CD14-positive monocyte (primary cell): ENCODE measurements around the gene FKBP15. TPM values are rescaled to one million over a fixed set of nuclear protein-coding genes. Genes with fewer than 3 reads are reported as not detected.

Source experiments
- DNase-seq, 3 donors: peaks; one replicate each; pipeline ENCODE4 v3.0.0-alpha.2; 2011 to 2022
- H2AFZ ChIP-seq: 2 replicates; pipeline ENCODE4 v1.6.0; 2012; ENCODE audit warnings: mild to moderate bottlenecking, low read depth, low read length, inconsistent platforms; ENCODE audit not compliant: insufficient read depth, poor library complexity, severe bottlenecking
- H3K27ac ChIP-seq, 2 donors: 1 replicate in 1 of 2; 2 replicates in 1 of 2; pipeline ENCODE4 v1.5.1; 2012 to 2013; ENCODE audit warnings: low read length in 2 of 2, control low read depth in 1 of 2, inconsistent platforms in 1 of 2, low read depth in 1 of 2, mild to moderate bottlenecking in 1 of 2
- H3K27me3 ChIP-seq, 2 donors: one replicate each; pipeline versions ENCODE4 v1.6.0 to v1.6.1; 2011 to 2013; ENCODE audit warnings: low read length in 2 of 2; ENCODE audit not compliant: control insufficient read depth in 2 of 2, insufficient read depth in 2 of 2
- H3K36me3 ChIP-seq, 2 donors: replicated peaks in 1 of 2; 1 replicate in 1 of 2; 2 replicates in 1 of 2; pipeline versions ENCODE4 v1.5.1 to v1.6.1; 2012 to 2013; ENCODE audit warnings: low read length in 2 of 2, control low read depth in 1 of 2, inconsistent platforms in 1 of 2, mild to moderate bottlenecking in 1 of 2; ENCODE audit not compliant: insufficient read depth in 2 of 2, control insufficient read depth in 1 of 2
- H3K4me1 ChIP-seq, 2 donors: 1 replicate in 1 of 2; 2 replicates in 1 of 2; pipeline versions ENCODE4 v1.5.1 to v1.6.1; 2012 to 2013; ENCODE audit warnings: low read length in 2 of 2, control low read depth in 1 of 2, inconsistent platforms in 1 of 2, mild to moderate bottlenecking in 1 of 2, moderate library complexity in 1 of 2; ENCODE audit not compliant: insufficient read depth in 2 of 2, control insufficient read depth in 1 of 2
- H3K4me2 ChIP-seq: replicated peaks from 2 replicates; pipeline ENCODE3; 2012; ENCODE audit warnings: low read length, moderate library complexity, mild to moderate bottlenecking; ENCODE audit not compliant: poor library complexity, severe bottlenecking; ENCODE audit errors: extremely low read depth
- H3K4me3 ChIP-seq, 3 experiments: fragments of 200-600 bp in 1 of 3; sonication (generic) in 1 of 3; replicated peaks in 1 of 3; 1 replicate in 2 of 3; 2 replicates in 1 of 3; pipeline ENCODE4 v1.5.1; 2011 to 2013; ENCODE audit warnings: low read length in 3 of 3, mild to moderate bottlenecking in 3 of 3, control low read depth in 2 of 3, low read depth in 2 of 3, inconsistent platforms in 1 of 3, moderate library complexity in 1 of 3
- H3K79me2 ChIP-seq: 2 replicates; pipeline ENCODE4 v1.6.0; 2012; ENCODE audit warnings: mild to moderate bottlenecking, control low read depth, inconsistent platforms, low read length, moderate library complexity; ENCODE audit not compliant: insufficient read depth
- H3K9ac ChIP-seq: 2 replicates; pipeline ENCODE4 v1.6.0; 2017; ENCODE audit warnings: low read length, mild to moderate bottlenecking; ENCODE audit not compliant: insufficient read depth, poor library complexity, severe bottlenecking
- H3K9me3 ChIP-seq, 2 donors: replicated peaks in 1 of 2; 1 replicate in 1 of 2; 2 replicates in 1 of 2; pipeline versions ENCODE4 v1.5.1 to v1.6.1; 2012 to 2013; ENCODE audit warnings: low read length in 2 of 2, control low read depth in 1 of 2; ENCODE audit not compliant: control insufficient read depth in 1 of 2, insufficient read depth in 1 of 2
- H4K20me1 ChIP-seq: 2 replicates; pipeline ENCODE4 v1.6.0; 2012; ENCODE audit warnings: mild to moderate bottlenecking, low read length, control low read depth, moderate library complexity; ENCODE audit not compliant: insufficient read depth
- H3K27ac Mint-ChIP-seq, 7 donors: one replicate each; pipeline ENCODE4 v1.8.0; 2020; ENCODE audit warnings: mild to moderate bottlenecking in 7 of 7, mixed read lengths in 7 of 7, moderate library complexity in 6 of 7, inconsistent platforms in 2 of 7
- H3K27me3 Mint-ChIP-seq, 3 donors: one replicate each; pipeline ENCODE4 v1.8.0; 2021 to 2022; ENCODE audit warnings: low read depth in 3 of 3, mild to moderate bottlenecking in 3 of 3, mixed read lengths in 3 of 3, moderate library complexity in 3 of 3, inconsistent platforms in 1 of 3
- H3K36me3 Mint-ChIP-seq, 2 donors: one replicate each; pipeline ENCODE4 v1.8.0; 2020; ENCODE audit warnings: mixed read lengths in 2 of 2, inconsistent platforms in 1 of 2, mild to moderate bottlenecking in 1 of 2
- H3K4me1 Mint-ChIP-seq: one replicate; pipeline ENCODE4 v1.8.0; 2020; ENCODE audit warnings: mild to moderate bottlenecking, mixed read lengths
- H3K4me3 Mint-ChIP-seq, 2 donors: one replicate each; pipeline ENCODE4 v1.8.0; 2020; ENCODE audit warnings: mild to moderate bottlenecking in 2 of 2, mixed read lengths in 2 of 2, moderate library complexity in 1 of 2
- H3K9me3 Mint-ChIP-seq, 7 donors: one replicate each; pipeline ENCODE4 v1.8.0; 2020 to 2022; ENCODE audit warnings: mixed read lengths in 7 of 7, mild to moderate bottlenecking in 6 of 7, moderate library complexity in 6 of 7, inconsistent platforms in 2 of 7
- WGBS: methylation state at CpG from one replicate; pipeline ENCODE4 v1.1.5; 2013; ENCODE audit warnings: missing lambda C conversion rate; ENCODE audit not compliant: insufficient coverage; 5-methylcytosine and 5-hydroxymethylcytosine counted together
- intact Hi-C, 2 donors: fragments of 100-400 bp; cut with micrococcal nuclease; formaldehyde crosslinking; loops; one replicate each; pipeline versions ENCODE4 v1.15.0 to v1.15.1; 2023
- polyA plus RNA-seq, 3 donors: library from polyadenylated mRNA; depleted of rRNA in 1 of 3; unstranded in 2 of 3; stranded (reverse) in 1 of 3; fragments of 300-500 nt in 2 of 3; fragments of >200 nt in 1 of 3; fragmentation: Illumina TruSeq in 2 of 3; gene quantifications; 1 replicate in 2 of 3; 2 replicates in 1 of 3; pipeline ENCODE4 v1.2.3, GENCODE V29; 2012 to 2021
- TF ChIP-seq, protein P1 (sequence below): fragments of 200-600 bp; IDR thresholded peaks from one replicate; pipeline ENCODE4 v1.8.0; 2022; ENCODE audit warnings: antibody characterized with exemption, mild to moderate bottlenecking

Gene FKBP15
- polyA plus RNA-seq, 3 donors, result 32.3 to 120 (median 55.7) TPM

DNA sequence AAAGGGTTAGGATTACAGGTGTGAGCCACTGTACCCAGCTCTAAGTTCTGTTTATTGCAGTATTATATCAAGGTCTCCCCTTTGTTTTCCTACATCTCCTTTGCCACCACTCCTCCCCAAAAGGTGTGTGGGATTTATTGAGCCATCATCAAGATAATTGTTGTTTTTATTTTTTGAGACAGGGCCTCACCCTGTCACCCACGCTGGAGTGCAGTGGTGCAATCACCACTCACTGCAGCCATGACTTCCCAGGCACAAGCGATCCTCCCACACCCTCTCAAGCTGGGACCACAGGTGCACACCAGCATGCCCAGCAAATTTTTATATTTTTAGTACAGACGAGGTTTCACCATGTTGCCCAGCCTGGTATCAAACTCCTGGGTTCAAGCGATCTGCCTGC, 24.8 kb upstream of the FKBP15 start:
- no peak for DNase-seq
- Histone ChIP-seq H3K79me2 (peaks cover 8% of the 10 kb centered on the region), H3K4me2 (no peak overlapping the region), H3K27me3 (no peaks in the 10 kb centered on the region), H4K20me1 (peaks cover 32% of the 10 kb centered on the region), H3K36me3 (peaks cover 0 to 2% of the 10 kb centered on the region in 2 donors), H2AFZ (no peak overlapping the region), H3K4me3 (no peak overlapping the region), H3K9me3 (peaks cover 0 to 3% of the 10 kb centered on the region in 2 donors), H3K9ac (no peak overlapping the region), H3K27ac (no peak overlapping the region), H3K4me1 (peaks cover 0 to 8% of the 10 kb centered on the region in 2 donors)
- H3K4me1 Mint-ChIP-seq, result peaks cover 8% of the 10 kb centered on the region
- peak overlapping the region in 2 of 7 donors; percentile 7 to 33 for H3K27ac Mint-ChIP-seq
- intact Hi-C loops, result no loop called here
- peaks cover 0 to 3% (median 0%) of the 10 kb centered on the region in 3 donors for H3K27me3 Mint-ChIP-seq
- peaks cover 12 to 21% of the 10 kb centered on the region in 2 donors for H3K36me3 Mint-ChIP-seq
- WGBS, result 83% methylated on average over 3 of the region's 4 CpGs
- H3K9me3 Mint-ChIP-seq, result peaks cover 0 to 8% (median 0%) of the 10 kb centered on the region in 7 donors
- TF ChIP-seq, protein P1, sequence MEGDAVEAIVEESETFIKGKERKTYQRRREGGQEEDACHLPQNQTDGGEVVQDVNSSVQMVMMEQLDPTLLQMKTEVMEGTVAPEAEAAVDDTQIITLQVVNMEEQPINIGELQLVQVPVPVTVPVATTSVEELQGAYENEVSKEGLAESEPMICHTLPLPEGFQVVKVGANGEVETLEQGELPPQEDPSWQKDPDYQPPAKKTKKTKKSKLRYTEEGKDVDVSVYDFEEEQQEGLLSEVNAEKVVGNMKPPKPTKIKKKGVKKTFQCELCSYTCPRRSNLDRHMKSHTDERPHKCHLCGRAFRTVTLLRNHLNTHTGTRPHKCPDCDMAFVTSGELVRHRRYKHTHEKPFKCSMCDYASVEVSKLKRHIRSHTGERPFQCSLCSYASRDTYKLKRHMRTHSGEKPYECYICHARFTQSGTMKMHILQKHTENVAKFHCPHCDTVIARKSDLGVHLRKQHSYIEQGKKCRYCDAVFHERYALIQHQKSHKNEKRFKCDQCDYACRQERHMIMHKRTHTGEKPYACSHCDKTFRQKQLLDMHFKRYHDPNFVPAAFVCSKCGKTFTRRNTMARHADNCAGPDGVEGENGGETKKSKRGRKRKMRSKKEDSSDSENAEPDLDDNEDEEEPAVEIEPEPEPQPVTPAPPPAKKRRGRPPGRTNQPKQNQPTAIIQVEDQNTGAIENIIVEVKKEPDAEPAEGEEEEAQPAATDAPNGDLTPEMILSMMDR, result no peak
- no peak overlapping the region for H3K4me3 Mint-ChIP-seq

DNA sequence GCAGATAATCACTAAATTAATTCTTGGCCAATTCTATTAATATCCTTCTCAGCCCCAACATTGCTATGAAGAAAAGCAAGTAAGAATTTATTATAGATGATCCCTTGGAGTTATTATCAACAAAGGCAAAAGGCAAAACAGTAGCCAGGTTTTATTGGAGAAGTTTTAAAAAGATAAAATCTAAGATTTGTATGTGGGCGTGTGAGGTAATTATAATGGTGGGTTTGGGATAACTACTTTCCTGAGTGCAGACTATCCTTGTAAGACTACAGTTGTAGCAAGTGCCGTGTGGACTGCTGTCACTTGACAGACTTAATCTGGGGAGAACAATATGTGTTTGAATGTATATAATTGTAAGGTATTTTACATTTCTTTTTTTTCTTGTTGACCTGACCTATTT, 23.5 kb upstream of the FKBP15 start:
- Histone ChIP-seq H3K4me1 (peaks cover 0 to 8% of the 10 kb centered on the region in 2 donors), H2AFZ (no peak overlapping the region), H3K27me3 (no peaks in the 10 kb centered on the region), H3K9ac (no peak overlapping the region), H4K20me1 (peaks cover 32% of the 10 kb centered on the region), H3K4me3 (no peak overlapping the region), H3K36me3 (no peaks in the 10 kb centered on the region), H3K79me2 (peaks cover 15% of the 10 kb centered on the region), H3K4me2 (no peak overlapping the region), H3K9me3 (no peaks in the 10 kb centered on the region), H3K27ac (no peak overlapping the region)
- Mint-ChIP-seq H3K4me3 (no peak overlapping the region), H3K36me3 (peaks cover 11 to 18% of the 10 kb centered on the region in 2 donors), H3K27me3 (peaks cover 0 to 4% (median 0%) of the 10 kb centered on the region in 3 donors), H3K4me1 (peaks cover 10% of the 10 kb centered on the region), H3K27ac (peak overlapping the region in 1 of 7 donors; percentile 26), H3K9me3 (peaks cover 0 to 5% (median 0%) of the 10 kb centered on the region in 7 donors)
- no peak for DNase-seq
- WGBS, result 100% methylated on average over 1 of the region's 2 CpGs
- intact Hi-C loops, result no loop called here
- TF ChIP-seq, protein P1, result no peak
